GOT3 (cell line): ENCODE measurements around the gene ADGRD1.

ENCODE experiments used
- DNase-seq: peaks from one replicate; lab custom pipeline; 2025; ENCODE audit warnings: mixed read lengths; lab: John Stamatoyannopoulos, UW

ADGRD1 gene

DNA sequence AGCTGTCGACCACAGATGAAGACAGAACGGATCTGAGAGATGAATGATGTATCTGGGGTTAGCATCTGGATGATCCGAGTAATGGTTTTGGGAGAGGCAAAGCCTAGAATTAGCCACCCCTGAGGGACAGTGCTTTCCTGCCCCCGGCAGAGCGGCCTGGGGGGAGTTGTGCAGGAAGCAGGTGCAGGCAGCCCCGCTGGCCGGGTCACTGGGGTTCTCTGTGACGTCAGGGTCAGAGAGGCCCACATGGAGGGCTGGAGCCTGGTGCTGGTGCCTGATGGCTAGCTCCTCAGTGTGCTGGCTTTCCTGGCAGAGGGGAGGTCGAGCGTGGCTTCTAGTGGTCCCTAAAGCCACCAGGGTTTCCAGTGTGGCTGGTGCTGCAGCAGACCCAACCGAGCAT is 70.3 kb downstream of the ADGRD1 start:
- no peak for DNase-seq

DNA sequence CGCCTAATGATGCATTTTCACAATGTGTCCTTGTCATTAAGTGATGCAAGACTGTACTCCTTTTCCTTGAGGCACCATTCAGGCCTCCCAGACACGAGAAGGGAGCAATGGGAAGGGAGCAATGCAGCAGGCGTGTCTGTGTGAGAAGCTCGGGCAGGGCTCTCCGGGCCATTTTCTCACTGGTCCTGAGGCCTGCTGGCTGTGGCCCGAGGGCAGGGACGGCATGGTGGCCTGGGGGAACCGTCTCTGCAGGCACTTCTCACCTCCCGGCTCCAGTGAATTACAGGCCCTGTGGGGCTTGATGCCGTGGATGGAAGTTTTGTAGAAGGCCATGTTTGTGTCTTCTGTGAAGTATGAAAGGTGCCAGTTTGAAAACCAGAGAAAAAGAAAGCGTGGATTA is 71.0 kb downstream of the ADGRD1 start:
- DNase-seq, result no peak

DNA sequence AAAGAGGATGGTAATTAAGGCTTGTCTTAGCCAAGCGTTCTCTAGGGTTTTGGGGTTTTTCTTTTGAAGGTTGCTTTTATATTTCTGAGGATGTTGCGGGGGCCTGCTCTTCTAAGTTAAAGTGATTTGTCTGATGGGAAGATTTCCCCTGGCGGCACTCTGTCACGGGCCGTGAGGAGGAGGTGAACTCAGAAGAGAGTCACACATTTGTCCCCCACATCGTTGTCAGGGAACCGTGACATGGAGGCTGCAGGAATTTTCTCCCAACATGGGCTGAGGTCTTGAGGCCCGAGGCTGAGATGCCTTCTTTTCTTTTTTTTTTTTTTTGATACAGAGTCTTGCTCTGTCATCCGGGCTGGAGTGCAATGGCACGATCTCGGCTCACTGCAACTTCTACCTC is 71.5 kb downstream of the ADGRD1 start:
- DNase-seq, result no peak

DNA sequence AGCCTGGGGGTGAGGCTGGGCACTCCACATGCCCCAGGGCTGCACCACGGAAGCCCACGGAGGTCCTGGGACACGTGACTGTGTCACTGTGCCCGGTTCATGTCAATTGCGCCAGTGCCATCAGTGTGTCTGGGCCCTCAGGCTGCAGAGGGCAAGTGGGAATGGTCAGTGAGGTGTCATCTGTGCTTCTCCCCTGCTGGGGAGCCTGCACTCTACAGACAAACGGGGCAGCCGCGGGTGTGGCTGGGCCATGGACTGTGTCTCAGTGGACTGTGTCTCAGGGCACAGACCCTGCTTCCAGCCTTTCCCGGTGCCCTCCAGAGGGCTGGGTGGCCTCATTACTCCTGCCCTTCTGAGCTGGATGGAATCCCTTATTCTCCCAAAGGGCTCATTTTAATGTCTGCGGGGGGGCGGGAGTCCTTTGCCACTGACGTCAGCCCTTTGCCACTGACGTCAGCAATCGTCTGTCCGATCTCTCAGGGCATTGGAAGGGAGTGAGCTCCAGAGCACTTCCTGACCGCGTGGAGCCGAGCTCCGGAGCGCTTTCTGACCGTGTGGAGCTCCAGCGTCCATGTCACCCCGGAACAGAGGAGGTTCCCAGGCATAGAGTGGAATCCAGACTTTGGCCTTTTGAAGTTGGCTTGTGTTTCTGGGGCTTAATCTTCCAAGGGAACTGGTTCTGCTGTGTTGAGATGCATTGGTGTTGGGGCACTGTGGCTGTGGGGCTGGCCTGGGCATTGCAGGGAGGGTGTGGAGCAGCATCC is 72.4 kb downstream of the ADGRD1 start:
- no peak for DNase-seq

DNA sequence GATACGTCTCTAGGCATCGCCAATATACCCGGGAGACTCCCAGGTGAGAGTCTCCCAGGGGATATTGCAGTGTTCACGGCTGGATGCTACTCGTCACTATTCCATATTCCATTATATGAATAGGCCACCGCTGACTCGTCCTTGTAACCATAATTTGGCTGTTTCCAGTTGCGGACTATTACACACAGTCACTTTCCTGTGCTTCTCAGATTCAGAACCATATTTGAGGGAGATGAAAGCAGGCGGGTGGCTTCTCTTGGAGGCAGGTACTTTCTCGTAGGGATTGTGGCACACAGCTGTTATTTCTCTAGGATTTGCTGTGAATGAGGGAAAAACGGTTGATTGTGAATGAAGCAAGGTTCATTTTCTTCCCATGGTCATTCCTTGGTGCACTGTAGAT is 73.0 kb downstream of the ADGRD1 start:
- DNase-seq, result no peak

DNA sequence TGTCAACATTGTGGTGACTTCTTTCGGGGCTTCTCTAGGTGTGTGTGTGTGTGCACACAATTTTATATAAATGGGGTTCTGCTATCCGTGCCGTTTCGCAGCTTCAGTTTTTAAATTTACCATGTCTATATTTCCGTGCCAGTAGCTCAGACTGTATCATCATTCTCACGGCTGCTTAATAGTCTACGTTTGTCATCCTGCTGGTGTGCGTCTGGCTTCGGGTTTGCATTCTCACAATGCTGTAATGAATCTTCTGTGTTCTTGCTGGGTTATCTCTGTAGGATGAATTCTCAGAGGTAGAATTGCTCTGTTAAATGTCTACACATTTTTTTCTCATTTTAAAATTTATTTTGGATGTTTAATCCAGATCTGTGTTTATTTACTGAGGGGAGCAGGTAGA is 73.6 kb downstream of the ADGRD1 start:
- DNase-seq, result no peak

DNA sequence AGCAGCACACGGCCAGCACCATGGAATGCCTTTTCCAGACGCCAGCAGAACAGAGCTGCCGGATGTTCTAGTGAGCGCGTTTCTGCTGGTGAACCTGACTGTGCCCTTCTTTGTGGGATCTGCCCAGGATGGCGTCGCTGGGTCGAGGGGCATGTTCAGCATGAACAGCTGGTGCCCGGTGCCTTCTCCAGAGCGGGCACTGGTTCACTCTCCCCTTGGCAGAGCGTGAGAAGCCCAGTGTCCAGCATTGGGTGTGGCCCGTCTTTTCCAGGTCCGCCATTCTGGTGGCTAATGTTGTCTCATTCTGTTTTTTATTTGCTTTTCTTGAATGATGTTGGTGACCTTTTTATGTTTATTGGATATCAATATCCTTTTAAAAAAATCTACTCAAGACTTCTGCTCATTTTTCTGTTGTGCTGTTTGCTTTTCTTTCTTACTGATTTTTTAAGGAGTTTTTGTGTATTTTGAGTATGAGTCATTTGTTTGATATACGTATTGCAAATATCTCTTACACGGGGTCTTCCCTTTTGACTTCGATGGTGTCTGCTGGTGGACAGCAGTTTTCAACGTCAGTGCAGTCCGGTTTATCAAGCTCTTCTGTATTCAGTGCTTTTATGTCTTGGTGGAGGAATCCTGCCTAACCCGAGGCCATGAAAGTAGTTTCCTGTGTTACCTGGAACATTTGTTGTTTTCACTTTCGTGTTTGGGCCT is 74.3 kb downstream of the ADGRD1 start:
- DNase-seq, result no peak

DNA sequence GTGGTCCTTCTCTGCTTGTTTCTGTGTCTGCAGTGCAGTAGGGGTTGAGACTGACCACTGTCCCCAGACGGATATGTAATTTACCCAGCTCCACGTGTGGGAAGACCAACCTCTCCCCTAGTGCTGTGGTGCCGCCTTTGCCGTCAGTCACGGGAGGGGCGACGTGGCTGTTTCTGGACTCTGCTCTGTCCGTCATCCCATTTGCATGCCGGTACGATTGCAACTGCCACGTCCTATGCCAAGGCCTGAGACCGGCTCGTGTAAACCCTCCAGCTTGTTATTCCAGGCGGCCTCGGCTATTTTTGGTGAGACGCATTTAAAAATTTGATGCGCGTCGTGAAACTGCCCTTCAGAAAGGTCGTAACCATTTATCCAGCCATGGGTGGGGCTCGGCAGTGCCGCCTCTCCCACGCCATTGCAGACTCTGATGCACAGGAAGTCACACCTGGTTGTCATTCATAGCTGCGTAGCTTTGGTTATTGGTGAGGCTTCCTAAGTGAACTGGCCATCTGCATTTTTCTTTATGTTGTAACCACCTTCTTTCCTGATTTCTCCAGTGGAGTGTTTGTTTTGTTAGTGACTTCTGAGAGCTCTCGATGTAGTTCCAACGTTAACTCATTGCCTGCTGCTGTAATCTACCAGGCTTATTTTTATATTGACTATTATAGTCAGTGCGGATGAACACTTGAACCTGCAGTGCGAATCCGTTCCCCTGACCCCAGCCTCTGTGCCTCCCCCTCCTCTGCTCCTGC is 75.1 kb downstream of the ADGRD1 start:
- DNase-seq, result no peak

DNA sequence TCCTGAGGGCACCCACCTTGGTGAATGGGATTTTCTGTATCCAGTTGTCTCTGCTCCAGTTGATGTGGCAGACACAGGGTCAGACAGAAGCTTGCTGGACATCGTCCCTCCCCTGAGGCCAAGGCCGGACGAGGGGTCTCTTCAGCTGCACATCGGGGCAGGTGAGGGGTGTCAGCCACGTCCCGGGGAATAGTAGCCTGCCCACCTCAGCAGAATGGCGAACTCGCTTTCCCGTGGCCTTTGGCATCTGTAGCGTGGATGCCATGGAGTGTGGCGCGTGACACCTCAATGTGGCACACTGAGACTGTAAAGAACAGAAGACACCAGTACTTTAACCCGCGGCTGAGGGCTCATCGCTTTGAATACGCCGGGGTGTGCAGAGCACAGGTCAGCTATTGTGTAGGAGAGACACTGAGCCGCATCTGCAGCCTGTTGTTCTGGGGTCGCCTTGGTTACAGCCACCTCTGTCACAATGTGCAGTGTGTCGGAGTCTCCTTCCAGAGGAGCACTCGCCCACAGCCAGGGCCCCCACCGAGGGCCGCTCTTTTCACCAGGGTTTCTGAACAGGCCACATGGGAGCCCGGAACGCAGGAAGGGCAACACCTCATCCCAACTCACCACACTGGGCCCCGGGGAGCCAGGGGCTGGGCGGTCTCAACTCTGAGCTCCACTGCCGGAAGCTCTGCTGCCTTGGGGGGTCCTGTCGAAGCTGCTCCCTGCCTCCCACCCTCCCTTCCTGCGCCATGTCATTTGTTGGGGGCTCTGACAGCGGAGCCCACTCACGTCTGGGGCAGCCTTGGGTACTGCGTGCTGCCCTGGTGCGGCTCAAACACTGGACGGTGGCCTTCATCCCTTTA is 77.0 kb downstream of the ADGRD1 start:
- DNase-seq, result no peak

DNA sequence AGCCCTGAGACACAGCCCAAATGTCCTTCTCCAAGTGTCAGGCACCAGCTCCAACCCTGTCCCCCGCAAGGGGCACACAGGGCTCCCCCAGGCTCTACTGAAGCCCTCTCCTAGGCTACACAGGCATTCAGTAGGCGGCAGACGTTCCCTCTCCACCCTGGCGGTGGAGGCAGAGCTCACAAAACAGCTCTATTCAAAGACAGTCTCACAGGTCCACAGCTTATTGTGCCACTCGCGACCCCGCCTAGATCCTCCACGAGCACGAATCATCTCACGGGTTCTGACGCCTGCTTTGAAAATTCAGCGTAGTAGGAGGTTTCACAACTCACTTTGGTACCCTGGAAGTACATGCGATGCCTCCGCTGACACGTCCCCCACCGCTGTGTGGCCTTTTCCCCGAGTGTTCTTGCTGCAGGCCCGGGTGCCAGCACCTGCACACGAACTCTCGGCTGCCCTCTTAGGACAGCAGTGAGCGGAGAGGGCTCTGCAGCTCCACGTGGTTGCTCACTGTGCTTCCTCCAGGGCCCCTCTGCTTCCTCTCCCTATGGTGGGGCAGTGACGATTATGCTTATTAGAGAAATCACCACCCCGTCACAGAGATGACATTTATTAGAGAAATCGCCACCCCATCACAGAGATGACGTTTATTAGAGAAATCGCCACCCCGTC is 78.5 kb downstream of the ADGRD1 start:
- no peak for DNase-seq

DNA sequence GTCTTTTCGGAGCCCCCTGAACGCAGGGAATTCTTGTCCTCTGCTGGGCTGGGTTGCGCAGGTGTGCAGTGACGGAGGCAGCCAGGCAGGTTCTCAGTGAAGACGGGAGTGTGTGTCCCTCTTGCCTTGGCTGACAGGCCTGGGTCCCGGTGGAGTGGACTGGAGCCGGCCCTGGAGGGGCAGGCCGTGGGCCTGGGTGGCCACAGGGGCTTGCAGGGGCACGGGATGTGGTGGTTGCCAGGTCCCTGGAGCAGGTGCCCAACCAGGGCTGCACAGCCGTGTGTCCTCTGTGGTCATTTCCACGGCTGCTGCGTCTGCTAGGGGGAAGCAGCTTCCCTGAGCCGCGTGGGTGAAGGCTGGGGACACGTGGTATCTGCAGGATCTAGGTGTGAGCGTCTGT is 79.8 kb downstream of the ADGRD1 start:
- DNase-seq, result no peak

DNA sequence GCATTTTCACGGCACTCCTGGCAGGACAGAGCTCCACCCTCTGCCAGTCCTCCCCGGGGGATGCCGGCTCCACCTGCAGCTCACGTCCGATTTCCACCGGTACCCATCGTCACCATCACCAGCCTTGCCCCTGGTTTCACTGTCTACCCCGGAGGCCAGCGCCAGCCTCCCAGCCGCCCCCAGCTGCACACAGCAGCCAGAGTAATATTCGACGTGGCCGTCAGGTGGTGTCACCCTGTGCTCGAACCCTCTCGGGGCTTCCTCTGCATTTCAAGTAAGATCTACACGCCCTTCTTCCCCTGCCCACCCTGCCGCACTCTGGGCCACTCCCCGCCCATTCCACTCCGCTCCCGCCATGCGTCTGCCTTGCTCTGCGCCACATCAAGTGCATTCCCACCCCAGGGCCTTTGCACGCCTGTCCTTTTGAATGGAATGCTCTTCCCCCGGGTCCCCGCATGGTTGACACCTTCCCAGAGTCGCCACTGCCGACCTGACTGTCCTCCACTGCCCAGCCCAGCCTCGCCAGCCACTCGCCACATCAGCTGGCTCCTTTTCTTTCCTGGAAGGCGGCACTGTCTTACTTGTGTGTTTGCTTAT is 80.3 kb downstream of the ADGRD1 start:
- no peak for DNase-seq

DNA sequence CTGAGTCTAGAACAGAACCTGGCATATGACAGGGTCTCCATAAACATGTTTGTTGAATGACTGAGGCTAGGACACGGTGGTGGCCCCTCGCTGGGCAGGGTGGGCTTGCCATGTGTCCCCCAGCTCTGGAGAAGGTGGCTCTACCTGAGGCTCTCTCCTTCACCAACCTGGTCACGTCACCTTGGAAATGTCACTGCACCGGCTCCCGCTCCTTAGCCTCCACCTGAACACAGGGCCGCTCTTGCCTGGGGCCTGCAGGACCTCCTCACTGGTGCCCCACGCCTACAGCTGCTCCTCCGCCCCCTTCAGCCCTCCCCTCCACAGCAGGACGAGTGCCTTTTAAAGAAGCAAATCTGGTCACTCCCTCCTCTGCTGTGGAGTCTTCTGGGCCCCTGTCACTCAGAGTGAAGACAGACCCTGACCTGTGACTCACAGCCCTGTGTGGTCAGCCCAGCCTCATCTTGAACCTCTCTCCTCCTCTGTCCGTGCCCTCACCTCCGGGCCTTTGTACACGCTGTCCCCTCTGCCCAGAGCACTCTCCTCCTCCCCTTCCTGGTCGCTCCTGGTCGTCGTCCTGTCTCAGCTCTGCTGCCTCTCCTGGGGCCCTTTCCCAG is 81.0 kb downstream of the ADGRD1 start:
- no peak for DNase-seq

DNA sequence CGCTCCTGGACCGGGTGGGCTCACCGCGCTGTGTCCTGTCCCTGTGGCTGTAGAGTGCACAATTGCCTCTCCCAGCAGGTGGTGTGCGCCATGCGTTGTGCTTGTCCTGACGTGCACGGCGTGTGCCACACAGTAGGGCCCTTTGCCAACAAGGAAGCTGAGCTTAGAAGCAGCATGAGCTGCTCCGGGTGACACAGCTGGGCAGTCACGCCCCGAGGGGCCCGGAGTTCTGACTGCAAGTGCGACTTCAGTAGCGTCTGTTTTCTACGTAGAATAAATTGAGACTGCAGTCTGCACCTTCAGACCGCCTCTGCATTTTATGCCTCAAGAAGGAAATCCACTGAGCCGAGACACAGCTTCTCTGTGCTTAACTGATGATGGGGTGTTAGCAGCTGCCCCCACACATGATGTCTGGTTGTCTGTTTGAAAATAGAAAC is 81.6 kb downstream of the ADGRD1 start:
- DNase-seq, result no peak

DNA sequence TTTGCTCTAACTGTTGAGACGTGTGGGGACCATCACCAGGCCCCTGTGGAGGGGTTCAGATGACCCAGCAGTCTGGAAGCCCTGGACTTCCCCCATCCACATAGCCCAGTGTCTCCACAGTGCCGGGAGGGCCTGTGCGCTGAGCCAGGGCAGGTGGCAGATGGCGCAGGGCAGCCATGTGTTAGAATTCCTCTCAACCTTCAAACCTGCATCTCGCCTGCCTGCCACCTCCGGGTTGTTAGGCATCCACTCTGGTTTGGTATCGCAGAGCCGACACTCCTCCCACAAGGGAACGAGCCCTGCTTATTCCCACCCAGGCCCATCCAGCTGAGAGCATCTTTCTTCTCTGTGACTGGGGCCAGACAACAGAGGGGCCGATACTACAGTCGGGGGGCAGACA is 84.5 kb downstream of the ADGRD1 start:
- no peak for DNase-seq

DNA sequence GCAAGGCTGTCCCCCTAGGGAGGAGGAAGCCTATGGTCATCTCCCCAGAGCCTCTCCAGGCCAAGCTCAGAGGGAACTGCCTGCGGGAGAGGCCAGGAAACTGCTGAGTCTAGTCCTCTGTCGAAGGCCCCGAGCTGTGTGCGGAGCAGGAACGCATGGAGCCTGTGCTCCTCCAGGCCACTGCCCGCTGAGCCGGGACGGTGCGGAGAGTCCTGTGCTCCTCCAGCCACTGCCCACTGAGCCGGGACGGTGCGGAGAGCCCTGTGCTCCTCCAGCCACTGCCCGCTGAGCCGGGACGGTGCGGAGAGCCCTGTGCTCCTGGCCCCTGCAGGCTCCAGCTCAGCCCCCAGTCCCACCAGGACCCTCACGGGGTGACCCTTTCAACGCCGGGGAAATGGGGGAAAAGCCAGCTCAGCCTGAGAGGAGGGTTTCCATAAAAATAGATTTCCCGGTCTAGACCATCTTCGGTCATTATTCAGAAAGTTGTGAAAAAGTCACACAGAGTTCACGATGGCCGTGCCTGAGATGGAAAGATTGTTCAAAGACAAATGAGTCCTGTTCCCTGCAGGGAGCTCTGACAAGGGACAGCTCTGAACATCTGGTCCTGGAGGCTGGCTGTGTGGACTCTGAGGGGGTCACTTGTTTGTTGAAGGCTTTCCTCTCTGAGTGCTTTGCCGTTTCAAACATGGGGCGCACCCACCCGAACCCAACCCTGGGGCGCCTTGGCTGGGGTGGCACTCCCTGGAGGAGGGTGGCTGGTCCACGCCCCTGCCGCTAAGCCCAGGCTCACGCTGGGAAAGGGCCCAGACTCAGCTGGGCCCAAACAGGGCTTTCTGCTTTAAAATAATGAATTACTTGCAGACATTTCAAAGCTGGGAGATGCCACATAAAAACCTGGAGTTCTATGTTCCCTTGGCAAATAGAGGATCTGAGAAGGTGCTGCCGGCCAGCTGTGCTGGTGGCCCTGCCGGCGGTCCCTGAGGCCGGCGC is 85.5 kb downstream of the ADGRD1 start:
- no peak for DNase-seq

DNA sequence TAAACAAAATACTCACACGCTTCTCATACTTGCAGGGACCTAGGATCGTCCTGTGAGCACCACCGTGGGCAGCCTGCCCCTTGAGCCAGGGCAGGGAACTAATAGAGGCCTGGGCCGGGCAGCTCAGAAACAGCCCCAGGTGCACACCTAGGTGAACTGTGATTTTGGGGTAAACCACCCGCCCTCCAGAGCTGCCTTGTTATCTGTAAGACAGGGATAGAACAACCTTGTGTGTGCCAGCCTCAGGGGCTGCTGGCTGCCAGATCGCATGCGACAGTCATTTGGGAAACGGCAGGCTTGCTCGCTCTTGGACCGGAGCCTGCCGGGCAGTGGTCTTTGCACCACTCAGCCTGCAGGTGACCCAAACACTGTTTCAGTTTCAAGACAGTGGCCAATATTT is 86.8 kb downstream of the ADGRD1 start:
- DNase-seq, result no peak

DNA sequence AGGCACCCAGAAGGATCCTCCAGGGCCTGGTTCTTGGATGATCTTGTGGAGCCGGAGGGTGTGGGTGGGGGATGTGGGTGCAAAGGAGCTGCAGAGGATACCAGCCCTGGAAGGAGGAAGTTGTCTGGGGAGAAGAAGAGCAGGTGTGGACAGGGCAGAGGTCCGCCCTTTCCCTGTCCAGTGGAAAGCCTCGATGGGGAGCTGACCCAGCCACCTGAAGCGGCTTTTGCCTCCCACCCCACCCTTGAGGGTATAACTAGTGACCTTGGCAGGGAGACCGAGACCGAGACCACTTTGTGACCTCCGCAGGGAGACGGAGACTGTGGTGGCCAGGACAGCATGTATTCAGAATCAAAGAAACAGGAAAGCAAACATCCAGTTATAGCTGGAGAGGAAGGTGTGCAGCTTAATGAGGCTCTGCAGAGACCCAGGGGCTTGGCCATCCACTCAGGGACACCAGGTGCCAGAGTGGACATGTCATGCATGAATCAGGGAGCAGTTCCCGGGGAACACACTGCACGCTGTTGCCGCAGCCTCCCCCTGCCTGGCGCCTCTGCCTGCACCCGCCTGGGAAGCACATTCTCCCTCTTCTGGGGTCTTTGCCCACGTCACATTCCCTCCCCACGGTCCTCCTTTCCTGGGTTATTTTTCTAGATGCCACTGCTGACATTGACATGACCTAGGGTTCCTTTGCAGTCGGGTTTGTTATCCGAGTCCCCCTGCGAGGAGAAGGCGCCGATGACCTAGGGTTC is 87.7 kb downstream of the ADGRD1 start:
- no peak for DNase-seq
